ENCODE results near the gene VIPR1. TPM values are rescaled to one million over a fixed set of nuclear protein-coding genes. Genes with fewer than 3 reads are reported as not detected.

Gene VIPR1
- total RNA-seq, 4 donors from 2014 or later, result 3.6 to 94.6 (median 14.3) TPM

DNA sequence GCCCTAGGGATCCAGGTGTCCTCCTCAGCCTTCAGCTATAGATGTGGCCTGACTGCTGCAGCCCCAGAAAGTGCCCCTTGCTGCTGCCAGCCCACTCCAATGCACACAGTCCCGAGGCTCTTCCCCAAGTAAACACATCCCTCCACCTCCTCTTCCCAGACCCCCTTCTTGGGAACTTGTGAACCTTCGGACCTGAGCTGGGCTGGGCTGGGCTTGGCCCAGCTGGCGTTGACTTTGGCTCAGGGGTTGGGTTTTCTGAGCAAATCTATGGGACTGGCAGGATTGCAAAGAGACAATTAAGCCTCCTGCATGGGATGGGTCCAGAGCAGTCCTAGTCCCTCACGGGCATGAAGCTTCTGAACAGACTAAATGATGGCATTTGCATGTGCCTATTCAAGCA is 14.7 kb downstream of the VIPR1 start:
- TF ChIP-seq, protein P1, sequence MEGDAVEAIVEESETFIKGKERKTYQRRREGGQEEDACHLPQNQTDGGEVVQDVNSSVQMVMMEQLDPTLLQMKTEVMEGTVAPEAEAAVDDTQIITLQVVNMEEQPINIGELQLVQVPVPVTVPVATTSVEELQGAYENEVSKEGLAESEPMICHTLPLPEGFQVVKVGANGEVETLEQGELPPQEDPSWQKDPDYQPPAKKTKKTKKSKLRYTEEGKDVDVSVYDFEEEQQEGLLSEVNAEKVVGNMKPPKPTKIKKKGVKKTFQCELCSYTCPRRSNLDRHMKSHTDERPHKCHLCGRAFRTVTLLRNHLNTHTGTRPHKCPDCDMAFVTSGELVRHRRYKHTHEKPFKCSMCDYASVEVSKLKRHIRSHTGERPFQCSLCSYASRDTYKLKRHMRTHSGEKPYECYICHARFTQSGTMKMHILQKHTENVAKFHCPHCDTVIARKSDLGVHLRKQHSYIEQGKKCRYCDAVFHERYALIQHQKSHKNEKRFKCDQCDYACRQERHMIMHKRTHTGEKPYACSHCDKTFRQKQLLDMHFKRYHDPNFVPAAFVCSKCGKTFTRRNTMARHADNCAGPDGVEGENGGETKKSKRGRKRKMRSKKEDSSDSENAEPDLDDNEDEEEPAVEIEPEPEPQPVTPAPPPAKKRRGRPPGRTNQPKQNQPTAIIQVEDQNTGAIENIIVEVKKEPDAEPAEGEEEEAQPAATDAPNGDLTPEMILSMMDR (IDR thresholded peaks at IDR 0.05; ENCODE audit: low read depth), result no peak

DNA sequence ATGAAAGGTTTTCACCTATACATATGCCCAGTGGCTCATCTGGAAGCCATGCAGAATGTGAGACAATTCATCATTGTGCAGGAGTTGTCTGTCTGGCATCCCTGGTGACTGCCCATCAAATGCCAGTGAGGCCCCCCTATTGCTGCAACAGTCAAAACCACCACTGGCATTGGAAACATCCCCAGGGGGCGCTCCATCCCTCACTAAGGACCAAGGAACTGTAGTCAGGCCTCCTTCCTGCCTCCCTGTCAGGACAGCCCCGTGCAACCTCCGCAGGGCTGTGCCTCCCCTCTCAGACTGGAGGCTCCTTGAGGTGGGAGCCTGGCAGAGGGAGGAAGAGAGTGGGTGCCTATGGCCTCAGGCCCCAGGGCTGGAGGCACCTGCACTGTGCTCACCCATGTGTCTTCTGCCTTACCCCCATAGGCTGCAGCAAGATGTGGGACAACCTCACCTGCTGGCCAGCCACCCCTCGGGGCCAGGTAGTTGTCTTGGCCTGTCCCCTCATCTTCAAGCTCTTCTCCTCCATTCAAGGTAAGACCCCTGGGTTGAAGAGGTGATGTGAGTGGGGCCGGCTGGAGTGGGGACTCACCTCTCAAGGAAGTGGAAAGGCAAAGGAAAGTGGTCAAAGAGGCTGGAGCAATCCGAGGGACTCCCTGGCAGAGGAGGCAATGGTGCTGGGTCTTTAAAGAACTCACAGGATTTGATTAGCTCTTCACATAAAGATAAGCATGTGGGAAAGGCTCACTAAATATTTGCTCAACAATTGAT is 16.5 kb downstream of the VIPR1 start:
- TF ChIP-seq, protein P1 (IDR thresholded peaks at IDR 0.05; ENCODE audit: low read depth), result no peak

DNA sequence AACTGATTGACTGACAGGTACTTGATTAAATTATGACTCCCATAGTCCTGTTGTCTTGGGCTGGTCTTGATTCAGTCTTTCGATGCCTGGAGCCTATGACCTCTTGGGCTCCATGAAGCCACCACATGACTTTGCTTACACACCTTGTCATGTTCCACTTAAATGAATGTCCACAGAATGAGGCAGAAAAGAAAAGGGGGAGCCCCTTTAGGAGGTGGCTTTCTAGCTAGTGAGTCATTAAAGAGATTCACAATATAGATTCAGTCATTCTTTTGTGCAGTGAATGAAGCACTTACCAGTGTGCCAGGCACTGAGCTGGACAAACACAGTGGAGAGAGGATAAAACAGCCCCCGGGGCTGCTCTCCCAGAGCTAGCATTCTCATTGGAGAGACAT is 17.1 kb downstream of the VIPR1 start:
- TF ChIP-seq, protein P1 (IDR thresholded peaks at IDR 0.05; ENCODE audit: low read depth), result no peak

DNA sequence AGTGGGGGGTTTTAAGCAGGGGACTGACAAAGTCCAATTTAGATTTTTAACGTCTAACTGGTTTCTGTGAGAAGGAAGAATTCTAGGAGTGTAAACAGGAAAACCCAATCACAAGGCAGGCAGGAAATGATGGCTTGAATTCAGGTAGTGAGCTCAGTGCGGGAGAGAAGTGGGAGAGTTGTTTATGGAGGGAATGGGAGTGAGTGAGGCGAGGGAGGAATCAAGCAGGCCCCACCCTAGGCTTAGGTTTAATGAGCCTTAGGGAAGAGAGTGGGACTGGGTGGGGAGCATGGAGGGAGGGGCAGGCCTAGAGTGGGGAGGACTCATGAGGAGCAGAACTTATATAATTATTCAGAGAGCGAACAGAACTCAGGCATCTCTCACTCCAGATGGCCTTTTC is 17.9 kb downstream of the VIPR1 start:
- TF ChIP-seq, protein P1 (IDR thresholded peaks at IDR 0.05; ENCODE audit: low read depth), result no peak

DNA sequence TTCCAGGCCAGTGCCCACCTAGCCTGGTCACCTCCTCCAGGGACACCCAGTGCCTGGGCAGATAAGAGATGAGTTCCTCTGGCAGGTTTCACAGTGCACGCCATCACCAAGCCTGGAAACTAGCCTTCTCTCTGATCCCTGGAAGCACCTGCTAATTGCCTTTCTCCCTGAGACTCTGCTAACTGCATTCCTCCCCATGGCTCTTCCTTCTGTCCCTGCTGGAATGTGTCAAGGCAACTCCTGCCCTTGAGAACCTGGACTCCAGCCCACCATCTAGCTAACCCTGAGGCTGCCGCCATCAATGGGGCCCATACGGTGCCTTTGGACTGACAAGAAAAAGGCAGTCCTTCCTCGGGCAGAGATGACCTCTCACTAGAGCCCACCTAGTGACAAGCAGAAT is 18.5 kb downstream of the VIPR1 start:
- TF ChIP-seq, protein P1 (IDR thresholded peaks at IDR 0.05; ENCODE audit: low read depth), result no peak

DNA sequence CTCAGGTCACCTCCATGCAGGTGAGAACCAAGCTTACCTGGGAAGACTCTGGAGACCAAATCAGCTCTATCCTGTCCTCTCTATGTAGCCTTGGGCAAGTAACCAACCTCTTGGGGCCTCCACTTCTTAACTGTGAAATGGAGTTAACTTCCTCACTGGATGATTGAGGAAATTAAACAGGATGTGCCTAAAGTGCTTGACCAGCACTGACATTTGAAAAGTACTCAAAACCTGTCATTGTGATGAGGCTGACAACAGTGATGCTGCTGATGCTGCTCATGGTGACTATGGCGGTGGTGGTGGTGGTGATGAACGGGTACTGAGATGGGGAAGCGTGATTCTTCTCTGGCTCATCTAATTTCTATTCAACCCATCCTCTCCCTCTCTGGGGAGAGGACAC is 22.3 kb downstream of the VIPR1 start:
- TF ChIP-seq, protein P1 (IDR thresholded peaks at IDR 0.05; ENCODE audit: low read depth), result no peak

DNA sequence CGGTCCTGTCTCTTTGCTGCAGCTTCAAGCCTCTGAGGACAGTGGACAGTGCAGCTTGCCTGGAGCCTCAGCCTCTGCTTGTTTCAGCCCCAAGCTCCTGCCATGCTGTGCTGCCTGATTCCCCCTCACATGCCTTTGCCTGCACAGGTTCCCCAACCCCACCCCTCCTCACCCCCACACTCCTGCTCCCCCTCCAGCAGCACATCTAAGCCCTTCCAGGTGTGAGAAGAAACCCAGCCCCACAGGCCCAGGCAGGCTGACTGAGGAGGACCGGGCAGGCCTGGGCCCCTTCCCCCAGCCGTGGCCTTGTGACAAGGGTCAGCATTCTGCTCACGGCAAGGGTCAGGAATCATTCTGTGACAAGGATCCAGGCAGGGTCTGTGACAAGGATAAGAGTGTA is 22.8 kb downstream of the VIPR1 start:
- TF ChIP-seq, protein P1 (IDR thresholded peaks at IDR 0.05; ENCODE audit: low read depth), result no peak
